HG02642 (cell line): ENCODE measurements around the gene POU2AF3.
A peak's percentile ranks its signal among the peaks of the same experiment; 100 is the strongest.
"Not testable (repeated sequence)": the region's sequence is repeated elsewhere in the genome, so short reads cannot be mapped to it uniquely, and the experiment has no call there.

Experiments used
- ATAC-seq: cut with Tn5 transposase; IDR thresholded peaks from one replicate; pipeline ENCODE4 v1.9.1; 2021; ENCODE audit warnings: mild to moderate bottlenecking; ENCODE audit not compliant: unreplicated experiment, poor library complexity

POU2AF3 gene, protein sequence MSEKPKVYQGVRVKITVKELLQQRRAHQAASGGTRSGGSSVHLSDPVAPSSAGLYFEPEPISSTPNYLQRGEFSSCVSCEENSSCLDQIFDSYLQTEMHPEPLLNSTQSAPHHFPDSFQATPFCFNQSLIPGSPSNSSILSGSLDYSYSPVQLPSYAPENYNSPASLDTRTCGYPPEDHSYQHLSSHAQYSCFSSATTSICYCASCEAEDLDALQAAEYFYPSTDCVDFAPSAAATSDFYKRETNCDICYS

DNA sequence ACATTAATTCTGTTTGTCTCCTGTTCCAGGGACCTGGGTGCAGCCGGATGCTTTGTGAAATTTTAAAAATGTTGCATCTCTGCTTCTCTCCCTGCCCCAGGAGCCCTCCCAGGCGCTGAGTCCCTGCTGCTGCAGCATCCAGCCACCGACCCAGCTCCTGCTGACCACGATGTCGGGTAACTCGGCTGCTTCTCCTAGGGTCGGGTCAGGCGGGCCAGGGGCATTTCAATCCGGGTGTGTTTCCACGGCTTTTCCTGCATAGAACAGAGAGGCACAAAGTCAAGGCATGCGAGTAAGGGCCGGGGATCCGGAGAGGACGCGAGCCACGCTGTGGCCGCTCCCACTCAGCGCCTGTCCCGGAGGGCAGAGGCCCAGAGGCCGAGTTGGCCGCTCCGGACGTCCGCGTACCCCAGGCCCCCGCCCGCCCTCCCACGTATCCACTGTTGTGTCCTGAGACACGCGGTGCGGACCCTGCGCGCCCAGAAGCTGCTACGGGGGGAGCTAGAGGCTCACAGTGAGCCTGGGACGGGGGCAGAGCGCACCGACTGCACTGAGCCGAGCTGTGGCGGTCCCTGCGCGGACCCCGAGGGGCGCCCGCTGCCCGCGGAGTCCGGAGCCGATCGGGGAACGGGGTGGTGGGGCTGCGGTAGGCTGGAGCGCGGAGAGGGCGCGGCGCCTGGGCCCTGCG is at the start of gene POU2AF3:
Gene POU2AF3 (plus strand): TSS at position 134 of the 688 bp plus-strand sequence. CDS start 36 bp downstream, at position 170.
- ATAC-seq = peak; percentile 24

DNA sequence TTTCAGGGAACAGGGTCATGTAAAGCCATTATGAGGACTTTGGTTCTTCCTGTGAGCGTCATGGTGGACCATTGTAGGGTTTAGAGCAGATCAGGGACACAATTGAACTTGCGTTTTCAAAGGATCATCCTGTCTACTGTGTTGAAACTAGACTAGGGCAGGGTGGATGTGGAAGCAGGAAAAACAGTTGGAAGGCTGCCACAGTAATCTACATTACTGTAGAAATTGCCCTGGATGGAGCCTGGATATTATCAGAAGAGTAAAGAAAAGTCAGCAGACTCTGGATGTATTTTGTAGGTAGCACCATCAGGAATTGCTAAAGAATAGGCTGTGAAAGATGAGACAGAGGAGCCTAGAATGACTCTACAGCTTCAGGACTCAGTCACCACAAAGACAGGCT is 47.4 kb upstream of the POU2AF3 start:
- no peak for ATAC-seq

DNA sequence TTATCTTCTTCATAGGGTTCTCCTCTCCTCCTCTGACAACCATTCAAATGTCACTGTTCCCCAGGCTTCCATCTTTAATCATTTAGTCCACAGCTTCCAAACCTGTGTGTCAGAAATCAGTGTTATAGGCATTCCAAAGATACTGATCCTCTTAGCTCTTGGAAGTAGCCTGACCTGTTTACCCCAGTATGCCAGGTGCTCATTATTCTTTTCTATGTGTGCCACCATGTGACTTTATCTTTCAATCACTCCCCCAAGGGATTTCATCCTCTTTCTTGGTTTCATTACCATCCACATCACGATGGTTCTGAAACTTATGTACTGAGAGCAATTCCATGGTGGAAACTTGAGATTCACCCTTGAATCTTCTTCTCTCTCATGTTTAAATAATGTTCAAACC is 45.2 kb upstream of the POU2AF3 start:
- ATAC-seq = no peak

DNA sequence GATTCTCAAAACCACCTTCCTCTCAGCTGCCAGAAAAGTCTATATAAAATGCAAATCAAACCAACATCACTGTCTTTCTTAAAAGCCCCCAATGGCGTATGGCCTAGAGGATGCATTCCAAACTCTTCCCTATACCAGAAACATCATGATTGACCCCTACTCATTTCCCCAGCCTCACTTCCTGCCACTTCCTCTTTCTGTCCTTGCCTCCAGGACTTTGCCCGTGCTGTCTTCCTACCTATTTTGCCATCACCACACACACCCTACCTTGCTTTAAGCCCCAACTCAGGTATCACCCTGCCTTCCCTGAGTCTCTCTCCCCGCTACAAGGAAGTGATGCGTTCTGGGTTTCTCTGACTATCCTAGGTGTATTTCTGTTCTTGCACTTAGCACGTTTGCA is 44.7 kb upstream of the POU2AF3 start:
- ATAC-seq = no peak

DNA sequence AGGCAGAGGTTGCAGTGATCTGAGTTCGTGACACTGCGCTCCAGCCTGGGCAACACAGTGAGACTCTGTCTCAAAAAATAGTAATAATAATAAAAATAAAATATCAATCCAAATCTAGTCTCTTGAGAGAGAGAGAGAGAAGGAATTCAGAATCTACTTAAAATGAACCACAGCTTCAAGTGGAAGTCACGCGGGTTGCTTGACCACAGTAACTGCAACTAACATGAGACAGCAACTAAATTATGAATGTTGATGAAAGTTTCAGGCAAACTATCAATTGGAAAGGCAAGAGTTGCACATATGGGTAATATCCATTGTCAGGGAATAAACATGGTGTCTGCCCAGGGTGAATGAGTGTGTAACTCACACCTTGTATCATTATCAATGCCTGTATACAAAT is 40.3 kb upstream of the POU2AF3 start:
- ATAC-seq = no peak

DNA sequence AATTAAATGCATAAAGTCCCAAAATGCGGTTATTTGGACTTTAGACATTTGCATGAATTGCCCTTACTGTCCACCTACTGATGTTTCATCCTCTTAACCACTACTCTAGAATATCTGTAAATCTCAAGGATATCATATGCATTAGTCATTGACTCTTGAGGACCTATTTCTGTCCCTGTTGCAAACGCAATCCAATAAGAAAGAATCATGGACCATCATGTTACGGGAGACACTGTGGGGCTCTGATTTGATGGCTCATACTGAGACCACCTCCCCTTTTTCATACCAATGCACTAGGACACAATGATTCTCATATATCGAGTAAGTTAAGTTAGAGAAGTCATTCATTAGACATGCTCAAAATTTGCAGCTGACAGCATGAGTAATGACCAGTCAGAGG is 38.5 kb upstream of the POU2AF3 start:
- no peak for ATAC-seq

DNA sequence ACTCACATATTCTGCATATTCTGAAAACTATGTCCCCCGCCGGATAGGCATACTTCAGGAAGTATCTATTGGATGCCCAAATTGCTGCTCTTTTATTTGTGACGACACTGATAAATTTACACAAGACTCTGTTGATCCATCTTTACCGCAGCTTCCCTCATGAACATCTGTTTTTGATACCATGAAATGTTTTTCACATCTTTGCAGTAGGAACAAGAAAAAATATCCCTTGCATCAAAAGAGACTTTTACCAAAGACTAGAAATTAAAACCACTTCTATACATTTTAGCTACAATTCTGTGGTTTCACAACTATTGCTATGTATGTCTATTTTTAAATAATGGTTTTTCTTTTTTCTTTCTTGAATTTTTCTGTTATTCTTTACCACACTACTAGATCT is 37.5 kb upstream of the POU2AF3 start:
- ATAC-seq = no peak

DNA sequence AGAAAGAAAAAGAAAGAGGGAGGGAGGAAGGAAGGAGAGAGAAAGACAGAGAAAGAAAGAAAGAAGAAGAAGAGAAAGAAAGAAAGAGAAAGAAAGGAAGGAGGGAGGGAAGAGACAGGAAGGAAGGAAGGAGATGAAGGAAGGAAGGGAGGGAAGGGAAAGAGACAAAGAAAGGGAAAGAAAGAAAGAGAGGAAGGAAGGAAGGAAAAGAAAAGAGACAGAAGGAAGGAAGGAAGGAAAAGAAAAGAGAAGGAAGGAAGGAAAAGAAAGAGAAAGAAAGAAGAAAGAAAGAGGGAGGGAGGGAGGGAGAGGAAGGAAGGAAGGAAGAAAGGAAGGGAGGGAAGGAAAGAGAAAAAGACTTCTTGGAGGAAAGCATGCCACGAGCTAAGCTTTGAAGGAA is 33.7 kb upstream of the POU2AF3 start:
- ATAC-seq = no peak

DNA sequence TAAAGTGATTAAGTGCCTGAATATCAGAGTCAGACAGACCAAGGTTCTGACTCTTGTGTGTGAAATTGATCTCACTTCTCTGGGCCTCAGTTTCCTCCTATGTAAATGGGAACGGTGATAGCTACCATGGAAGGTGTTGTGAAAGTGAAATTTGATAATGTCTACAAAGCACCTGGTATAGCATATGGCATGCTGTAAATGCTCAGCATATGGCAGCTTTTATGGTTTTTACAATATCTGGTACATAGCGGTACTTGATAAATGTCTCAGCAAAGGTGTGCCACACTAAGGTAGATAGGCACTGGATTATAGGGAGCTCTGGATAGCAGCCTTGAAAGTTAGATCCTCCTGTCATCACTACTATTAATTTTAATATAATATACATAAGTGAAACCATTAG is 32.9 kb upstream of the POU2AF3 start:
- no peak for ATAC-seq

DNA sequence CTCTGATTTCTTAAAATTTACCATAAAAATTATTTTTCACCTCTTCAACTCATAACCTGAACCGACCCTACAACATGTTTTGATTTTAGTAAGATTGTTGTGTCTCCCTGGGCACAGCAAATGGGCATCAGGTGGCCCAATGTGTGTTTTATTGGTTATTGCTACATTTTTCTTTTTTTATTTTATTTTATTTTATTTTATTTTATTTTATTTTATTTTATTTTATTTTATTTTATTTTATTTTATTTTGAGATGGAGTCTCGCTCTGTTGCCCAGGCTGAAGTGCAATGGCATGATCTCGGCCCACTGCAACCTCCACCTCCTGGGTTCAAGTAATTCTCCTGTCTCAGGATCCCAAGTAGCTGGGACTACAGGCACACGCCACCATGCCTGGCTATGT is 30.0 kb upstream of the POU2AF3 start:
- ATAC-seq = not testable (repeated sequence)

DNA sequence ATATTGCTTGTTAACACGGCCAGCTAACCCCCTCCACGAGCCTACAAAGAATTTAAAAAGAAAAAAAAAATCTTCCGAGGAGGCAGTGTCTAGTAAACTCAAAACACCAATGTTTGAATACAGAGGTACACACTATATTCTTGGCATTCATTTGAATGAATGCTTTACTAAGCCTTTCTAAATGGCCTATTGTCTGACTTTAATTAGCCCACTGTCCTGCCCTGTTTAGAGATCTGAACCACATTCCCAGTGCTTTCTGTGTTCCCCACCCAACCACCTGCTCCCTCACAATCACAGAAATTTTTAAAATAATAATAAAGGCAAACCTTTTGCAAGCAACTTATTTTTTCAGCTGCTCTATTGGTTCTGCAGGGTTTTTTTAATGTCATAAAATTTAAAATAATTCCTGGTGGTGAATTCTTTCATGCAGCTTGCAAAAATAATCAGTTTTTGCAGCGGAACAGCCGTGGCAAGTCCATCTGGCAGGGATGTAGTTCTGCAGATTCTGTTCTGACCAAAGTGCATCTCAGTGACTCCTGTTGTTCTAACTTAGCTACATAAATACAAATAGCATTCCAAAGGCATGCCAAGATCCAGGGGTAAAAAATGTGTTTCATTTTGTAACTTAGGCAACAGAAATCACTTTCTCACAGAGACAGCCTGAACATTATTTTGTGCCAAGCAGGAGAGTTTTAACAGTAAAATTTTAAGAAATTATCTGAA is 29.0 kb upstream of the POU2AF3 start:
- no peak for ATAC-seq

DNA sequence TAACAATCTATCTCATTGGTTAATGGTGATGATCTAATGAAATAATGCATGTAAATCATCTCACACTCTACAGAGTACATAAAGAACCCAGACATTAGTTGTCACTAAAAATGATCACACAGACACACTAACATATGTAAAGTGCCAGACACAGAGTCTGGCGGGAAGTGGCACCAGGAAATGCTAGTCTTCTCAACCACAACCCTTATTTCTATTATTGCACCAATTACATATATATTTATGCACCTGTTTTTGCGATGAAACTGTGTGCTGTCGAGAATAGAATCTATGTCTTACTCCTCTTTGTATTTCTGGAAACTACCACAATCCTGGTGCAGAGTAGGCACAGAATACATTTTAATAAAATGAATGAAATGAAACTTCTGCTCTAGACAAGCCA is 25.9 kb upstream of the POU2AF3 start:
- no peak for ATAC-seq

DNA sequence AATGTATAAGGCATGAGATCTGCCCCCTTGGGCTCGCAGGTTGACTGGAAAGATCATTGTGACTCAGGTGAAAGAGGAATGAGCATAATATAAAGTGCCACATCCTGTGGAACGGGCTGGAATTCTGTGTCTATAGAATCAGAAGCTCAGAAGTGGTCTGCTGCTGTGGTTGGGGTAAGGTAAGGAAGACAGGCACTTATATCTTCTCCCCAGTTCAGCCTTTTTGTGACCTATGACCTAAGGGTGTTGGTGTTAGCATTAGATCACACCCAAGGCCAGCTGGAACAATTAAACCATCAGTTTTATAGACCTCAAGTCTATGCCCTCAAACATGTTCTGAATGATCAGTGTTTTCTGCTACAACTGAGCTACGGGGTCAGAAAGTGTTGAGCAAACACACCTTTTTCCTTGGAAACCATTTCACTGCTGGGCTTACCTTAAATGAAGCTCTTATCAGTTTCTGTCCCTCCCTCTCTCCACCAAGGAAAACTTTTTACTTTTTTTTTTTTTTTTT is 15.7 kb upstream of the POU2AF3 start:
- ATAC-seq = no peak

DNA sequence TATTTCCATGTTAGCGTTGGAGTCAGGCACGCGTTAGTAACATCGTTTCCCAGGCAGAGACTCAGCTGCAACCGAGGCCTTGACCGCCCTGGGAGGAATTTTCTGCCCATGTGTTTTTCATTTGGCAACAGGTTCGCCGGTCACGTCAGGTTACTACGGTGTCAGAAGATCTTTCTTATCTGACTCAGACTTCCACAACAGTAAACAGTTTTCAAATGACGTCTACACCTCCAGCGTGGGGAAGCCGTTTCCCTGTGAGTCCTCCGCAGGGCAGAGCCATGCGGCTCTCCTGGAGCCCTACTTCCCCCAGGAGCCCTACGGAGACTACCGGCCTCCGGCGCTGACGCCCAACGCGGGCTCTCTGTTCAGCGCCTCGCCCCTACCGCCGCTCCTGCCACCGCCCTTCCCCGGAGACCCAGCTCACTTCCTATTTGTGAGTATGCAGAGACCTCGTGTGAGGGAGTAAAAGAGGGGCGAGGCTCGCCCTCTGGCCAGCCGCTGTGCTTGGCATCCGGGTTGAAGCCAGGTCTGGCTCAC is 14.3 kb upstream of the POU2AF3 start:
- no peak for ATAC-seq

DNA sequence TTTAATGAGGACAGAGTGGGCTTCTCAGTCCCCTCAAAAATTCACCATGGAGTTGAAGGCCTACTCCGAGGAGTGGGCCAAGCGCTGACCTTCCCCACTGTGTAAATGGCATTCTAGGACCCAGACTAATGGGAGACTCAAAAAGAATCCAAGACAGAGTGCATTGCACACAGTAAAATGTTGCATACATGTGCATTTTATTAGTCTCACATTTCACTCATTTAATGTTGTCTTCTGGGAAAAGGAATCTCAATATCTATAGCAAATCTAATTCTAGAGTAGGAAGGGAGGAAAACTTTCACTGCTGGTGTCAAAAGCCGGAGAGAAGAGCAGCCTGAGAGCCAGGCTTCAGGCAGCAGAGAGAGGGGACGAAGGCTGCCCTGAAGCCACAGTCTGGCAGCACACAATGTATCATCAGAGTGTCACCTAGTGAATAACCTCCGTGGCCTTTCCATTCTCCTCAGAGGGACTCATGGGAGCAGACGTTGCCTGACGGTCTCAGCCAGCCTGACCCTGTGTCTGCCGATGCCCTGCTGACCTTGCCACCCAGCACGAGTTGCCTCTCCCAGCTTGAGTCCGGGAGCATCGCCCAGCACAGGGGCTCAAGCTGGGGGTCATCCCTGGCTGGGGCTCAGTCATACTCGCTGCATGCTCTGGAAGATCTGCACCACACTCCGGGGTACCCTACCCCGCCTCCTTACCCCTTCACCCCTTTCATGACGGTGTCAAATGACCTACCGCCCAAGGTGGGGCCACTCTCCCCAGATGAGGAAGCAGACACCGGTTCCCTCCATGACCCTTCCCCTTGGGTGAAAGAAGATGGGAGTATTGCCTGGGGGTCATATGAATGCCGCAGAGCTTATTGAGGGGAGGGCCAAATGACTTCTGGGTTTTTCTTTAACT is 12.9 kb upstream of the POU2AF3 start:
- ATAC-seq = no peak

DNA sequence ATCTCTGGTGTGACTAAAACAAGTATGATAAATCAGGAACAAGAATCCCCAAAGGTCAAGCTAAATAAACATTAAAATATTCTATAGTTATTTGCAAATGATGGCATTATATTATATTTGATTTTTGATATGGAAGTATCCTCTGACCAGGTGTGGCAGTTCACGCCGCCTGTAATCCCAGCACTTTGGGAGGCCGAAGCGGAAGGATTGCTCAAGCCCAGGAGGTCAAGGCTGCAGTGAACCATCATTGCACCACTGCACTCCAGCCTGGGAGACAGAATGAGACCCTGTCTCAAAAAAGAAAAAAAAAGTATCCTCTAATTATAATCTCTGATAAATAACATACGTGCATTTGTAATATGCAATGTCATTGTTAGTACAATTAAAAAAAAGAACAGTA is 6.6 kb upstream of the POU2AF3 start:
- ATAC-seq = no peak

DNA sequence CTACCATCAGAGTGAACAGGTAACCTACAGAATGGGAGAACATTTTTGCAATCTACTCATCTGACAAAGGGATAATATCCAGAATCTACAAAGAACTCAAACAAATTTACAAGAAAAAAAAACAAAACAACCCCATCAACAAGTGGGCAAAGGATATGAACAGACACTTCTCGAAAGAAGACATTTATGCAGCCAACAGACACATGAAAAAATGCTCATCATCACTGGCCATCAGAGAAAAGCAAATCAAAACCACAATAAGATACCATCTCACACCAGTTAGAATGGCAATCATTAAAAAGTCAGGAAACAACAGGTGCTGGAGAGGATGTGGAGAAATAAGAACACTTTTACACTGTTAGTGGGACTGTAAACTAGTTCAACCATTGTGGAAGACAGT is 5.9 kb upstream of the POU2AF3 start:
- not testable (repeated sequence) for ATAC-seq

DNA sequence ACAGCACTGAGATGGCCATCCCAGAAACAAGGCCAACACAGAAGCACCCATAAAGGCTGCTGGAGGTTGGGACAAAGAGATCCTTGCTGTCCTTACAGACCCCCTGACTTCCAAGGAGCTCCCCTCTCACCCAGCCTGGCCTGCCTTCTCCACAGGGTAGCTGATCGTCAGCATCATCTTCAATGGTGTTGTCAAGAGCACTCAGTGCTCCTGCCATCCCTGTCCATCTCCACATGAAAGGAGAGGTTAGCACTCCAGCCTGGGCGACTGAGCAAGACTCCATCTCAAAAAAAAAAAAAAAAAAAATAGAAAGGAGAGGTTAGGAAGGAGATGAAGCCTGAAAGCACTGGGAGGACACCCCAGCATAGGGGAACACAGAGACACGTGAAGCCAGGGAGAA is 2.1 kb upstream of the POU2AF3 start:
- no peak for ATAC-seq

DNA sequence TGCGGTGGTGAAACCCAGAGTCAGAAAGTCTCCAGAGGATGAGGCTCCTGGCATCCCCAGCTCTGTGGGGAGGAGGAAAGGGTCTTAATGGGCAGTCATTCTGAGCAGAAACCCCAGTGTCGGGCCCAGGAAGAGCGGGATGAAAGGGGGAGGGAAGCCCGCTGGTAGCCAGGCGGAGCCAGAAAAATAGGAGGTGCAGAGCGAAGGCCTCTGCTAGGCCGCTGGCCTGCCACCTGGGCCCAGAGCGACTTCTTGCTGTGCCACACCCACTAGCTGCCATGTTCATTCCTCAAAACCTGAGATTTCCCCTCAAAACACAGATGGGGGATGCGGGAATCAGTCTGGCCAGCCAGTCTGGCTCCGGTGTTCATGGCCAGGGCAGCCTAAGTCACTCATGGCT is 650 bp upstream of the POU2AF3 start:
- no peak for ATAC-seq
